ENCODE results near the gene EBF3.

Gene EBF3

DNA sequence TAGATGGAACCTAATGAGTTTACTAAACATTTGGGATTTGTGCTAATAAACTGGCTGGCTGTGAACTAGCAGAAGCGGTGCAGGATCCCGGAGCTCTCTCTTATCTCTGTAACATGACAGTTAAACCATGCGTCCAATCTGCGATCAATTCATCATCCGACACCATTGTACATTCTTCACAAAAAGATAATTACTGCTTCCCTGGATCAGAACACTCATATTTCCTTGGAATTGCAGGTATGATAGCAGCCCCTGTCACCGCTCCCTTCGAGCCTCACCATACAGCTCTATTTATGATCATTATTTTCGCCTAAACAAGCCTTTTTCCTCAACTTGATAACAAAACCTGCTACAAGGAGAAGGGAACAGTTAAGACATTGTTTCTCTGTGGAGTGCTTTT, 18.5 kb downstream of the EBF3 start:
- TF ChIP-seq, protein P1, sequence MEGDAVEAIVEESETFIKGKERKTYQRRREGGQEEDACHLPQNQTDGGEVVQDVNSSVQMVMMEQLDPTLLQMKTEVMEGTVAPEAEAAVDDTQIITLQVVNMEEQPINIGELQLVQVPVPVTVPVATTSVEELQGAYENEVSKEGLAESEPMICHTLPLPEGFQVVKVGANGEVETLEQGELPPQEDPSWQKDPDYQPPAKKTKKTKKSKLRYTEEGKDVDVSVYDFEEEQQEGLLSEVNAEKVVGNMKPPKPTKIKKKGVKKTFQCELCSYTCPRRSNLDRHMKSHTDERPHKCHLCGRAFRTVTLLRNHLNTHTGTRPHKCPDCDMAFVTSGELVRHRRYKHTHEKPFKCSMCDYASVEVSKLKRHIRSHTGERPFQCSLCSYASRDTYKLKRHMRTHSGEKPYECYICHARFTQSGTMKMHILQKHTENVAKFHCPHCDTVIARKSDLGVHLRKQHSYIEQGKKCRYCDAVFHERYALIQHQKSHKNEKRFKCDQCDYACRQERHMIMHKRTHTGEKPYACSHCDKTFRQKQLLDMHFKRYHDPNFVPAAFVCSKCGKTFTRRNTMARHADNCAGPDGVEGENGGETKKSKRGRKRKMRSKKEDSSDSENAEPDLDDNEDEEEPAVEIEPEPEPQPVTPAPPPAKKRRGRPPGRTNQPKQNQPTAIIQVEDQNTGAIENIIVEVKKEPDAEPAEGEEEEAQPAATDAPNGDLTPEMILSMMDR (IDR thresholded peaks at IDR 0.05; ENCODE audit: poor library complexity, severe bottlenecking): no peak
- no peak for DNase-seq (ENCODE audit: low spot score)
- H3K4me3 ChIP-seq (ENCODE audit: severe bottlenecking): no peak overlapping the region

DNA sequence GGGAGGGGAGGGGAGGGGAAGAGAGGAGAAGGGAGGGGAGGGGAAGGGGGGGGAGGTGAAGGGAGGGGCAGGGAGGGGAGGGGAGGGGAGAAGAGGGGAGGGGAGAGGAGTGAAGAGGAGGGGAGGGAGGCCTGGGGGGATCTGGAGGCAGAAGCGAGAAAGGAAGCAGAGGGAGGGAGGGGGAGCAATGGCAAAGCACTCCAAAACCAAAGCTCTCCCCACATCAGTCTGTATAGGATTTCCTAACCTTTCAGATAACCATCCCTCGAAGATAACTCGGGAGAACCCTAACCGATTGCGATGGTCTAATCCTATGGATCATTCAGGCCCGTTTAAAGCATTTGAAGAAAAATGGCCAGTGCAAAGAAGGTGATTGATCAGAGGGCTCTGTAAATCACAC, 19.0 kb downstream of the EBF3 start:
- TF ChIP-seq, protein P1 (IDR thresholded peaks at IDR 0.05; ENCODE audit: poor library complexity, severe bottlenecking): no peak
- ATAC-seq (ENCODE audit: low read depth) (no peak), DNase-seq (ENCODE audit: low spot score) (no peak)
- Histone ChIP-seq H3K27me3 (ENCODE audit: insufficient read depth, poor library complexity, severe bottlenecking) (no peaks in the 10 kb centered on the region), H3K27ac (ENCODE audit: poor library complexity, severe bottlenecking) (no peak overlapping the region), H3K4me3 (ENCODE audit: severe bottlenecking) (no peak overlapping the region), H3K9me3 (ENCODE audit: severe bottlenecking) (no peaks in the 10 kb centered on the region), H3K4me1 (ENCODE audit: insufficient read depth, poor library complexity, severe bottlenecking) (no peaks in the 10 kb centered on the region), H3K36me3 (ENCODE audit: low read depth) (no peaks in the 10 kb centered on the region)

More for the DNA sequence above, 18.5 kb downstream of the EBF3 start:
- H3K4me1 ChIP-seq (ENCODE audit: insufficient read depth, poor library complexity, severe bottlenecking): no peaks in the 10 kb centered on the region
- H3K9me3 ChIP-seq (ENCODE audit: severe bottlenecking): no peaks in the 10 kb centered on the region
- ATAC-seq (ENCODE audit: low read depth): no peak
- H3K27me3 ChIP-seq (ENCODE audit: insufficient read depth, poor library complexity, severe bottlenecking): no peaks in the 10 kb centered on the region
- no peak overlapping the region for H3K27ac ChIP-seq (ENCODE audit: poor library complexity, severe bottlenecking)
- no peaks in the 10 kb centered on the region for H3K36me3 ChIP-seq (ENCODE audit: low read depth)

DNA sequence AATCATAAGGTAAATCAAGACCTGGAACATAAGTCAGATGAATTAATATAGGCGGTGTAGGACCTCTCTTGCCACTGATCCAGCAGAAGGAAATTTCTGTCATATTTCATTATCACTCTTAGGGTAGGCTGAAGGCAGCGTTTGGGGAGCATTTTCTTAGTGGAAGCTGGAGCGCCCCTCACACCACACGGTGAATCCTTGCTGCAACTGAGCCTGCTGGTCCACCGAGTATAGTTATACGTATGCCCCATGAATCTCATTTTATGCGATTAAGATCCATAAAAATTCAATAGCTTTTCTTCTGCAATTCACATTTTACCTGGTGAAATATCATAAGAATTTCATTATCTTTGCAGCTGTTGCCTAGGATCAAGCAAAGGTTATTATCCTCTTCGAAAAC, 19.6 kb downstream of the EBF3 start:
- no peaks in the 10 kb centered on the region for H3K4me1 ChIP-seq (ENCODE audit: insufficient read depth, poor library complexity, severe bottlenecking)
- no peaks in the 10 kb centered on the region for H3K36me3 ChIP-seq (ENCODE audit: low read depth)
- H3K9me3 ChIP-seq (ENCODE audit: severe bottlenecking): no peaks in the 10 kb centered on the region
- no peak for ATAC-seq (ENCODE audit: low read depth)
- TF ChIP-seq, protein P1 (IDR thresholded peaks at IDR 0.05; ENCODE audit: poor library complexity, severe bottlenecking): no peak
- no peaks in the 10 kb centered on the region for H3K27me3 ChIP-seq (ENCODE audit: insufficient read depth, poor library complexity, severe bottlenecking)
- H3K4me3 ChIP-seq (ENCODE audit: severe bottlenecking): no peak overlapping the region
- no peak for DNase-seq (ENCODE audit: low spot score)
- H3K27ac ChIP-seq (ENCODE audit: poor library complexity, severe bottlenecking): no peak overlapping the region

DNA sequence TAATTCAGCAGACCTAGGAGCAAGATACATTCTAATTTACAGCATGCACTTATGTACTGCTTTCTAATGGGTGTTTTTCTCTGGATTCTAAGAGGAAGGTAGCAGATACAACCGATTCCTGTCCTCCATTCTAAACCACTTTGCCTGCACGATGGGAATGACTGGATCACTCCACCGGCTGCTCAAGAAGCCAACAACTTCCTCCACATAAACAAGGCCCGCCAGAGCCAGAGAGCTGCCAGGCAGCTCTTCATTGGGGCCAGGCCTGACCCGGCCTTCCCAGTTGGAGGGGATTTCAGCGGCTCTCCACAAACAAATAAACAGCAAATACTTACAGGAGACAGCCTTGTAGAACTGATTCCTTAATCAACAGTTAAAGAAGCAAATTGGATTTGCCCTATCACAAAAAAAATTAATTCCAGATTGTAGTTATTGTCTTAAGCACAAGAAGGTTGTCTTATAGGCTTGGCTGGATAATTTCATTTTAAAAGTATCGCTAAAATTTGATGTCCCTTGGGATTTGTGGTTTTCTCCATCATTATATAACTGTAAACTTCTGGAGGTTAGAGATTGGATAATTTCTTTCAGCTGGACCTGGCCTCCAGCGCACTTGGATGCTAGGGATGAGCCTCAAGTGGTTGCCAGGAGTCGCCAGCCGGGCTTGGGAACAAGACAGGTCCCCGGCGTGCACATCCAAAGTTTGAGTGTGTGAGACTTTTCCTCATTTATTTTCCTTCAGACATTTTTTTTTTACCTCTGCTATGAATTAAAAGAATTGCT, 20.9 kb downstream of the EBF3 start:
- Histone ChIP-seq H3K27me3 (ENCODE audit: insufficient read depth, poor library complexity, severe bottlenecking) (no peaks in the 10 kb centered on the region), H3K27ac (ENCODE audit: poor library complexity, severe bottlenecking) (no peak overlapping the region), H3K4me1 (ENCODE audit: insufficient read depth, poor library complexity, severe bottlenecking) (no peaks in the 10 kb centered on the region), H3K9me3 (ENCODE audit: severe bottlenecking) (no peaks in the 10 kb centered on the region), H3K36me3 (ENCODE audit: low read depth) (no peaks in the 10 kb centered on the region), H3K4me3 (ENCODE audit: severe bottlenecking) (no peak overlapping the region)
- TF ChIP-seq, protein P1 (IDR thresholded peaks at IDR 0.05; ENCODE audit: poor library complexity, severe bottlenecking): no peak
- ATAC-seq (ENCODE audit: low read depth) (no peak), DNase-seq (ENCODE audit: low spot score) (no peak)

DNA sequence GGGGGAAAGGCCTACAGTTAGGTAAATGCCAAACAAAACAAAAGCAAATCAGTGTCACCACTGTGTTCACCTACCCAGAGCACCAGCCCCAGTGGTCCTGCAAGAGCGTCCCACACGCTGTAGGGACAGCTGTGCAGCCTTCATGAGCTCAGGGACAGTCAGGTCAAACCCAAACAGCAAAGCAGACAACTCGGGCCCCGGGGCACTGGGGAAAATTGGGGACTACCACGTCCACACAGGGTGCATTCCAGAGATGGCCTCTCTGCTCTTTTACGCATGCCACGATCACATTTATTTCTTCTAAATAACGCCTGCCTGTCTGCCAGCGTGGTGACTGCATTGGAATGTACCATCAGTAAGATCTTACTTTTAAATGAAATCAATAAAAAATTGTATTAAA, 21.7 kb downstream of the EBF3 start:
- TF ChIP-seq, protein P1 (IDR thresholded peaks at IDR 0.05; ENCODE audit: poor library complexity, severe bottlenecking): no peak
- DNase-seq (ENCODE audit: low spot score) (no peak), ATAC-seq (ENCODE audit: low read depth) (no peak)
- H3K36me3 ChIP-seq (ENCODE audit: low read depth): no peaks in the 10 kb centered on the region
- H3K9me3 ChIP-seq (ENCODE audit: severe bottlenecking): no peaks in the 10 kb centered on the region
- H3K27ac ChIP-seq (ENCODE audit: poor library complexity, severe bottlenecking): no peak overlapping the region
- no peak overlapping the region for H3K4me3 ChIP-seq (ENCODE audit: severe bottlenecking)
- H3K4me1 ChIP-seq (ENCODE audit: insufficient read depth, poor library complexity, severe bottlenecking): no peaks in the 10 kb centered on the region
- no peaks in the 10 kb centered on the region for H3K27me3 ChIP-seq (ENCODE audit: insufficient read depth, poor library complexity, severe bottlenecking)

Measured in RWPE2 (cell line).